IMR-90 (cell line): ENCODE measurements around the gene PLCB3. TPM values are rescaled to one million over a fixed set of nuclear protein-coding genes. Genes with fewer than 3 reads are reported as not detected.
A peak's percentile ranks its signal among the peaks of the same experiment; 100 is the strongest.

Experiments
- ATAC-seq: fragments of 200-7000 bp; cut with Tn5 transposase; 2 replicates; pipeline ENCODE4 v1.9.1; 2020; ENCODE audit warnings: low read depth, mild to moderate bottlenecking, moderate library complexity
- BruUV-seq: library from RNA; stranded (reverse); fragments of 400-500 nt; replicated peaks from 2 replicates; lab custom pipeline; 2021; lab: Mats Ljungman, UMichigan
- CTCF ChIA-PET: fragments of 300-600 bp; formaldehyde crosslinking; extraction: SDS; loops from one replicate; lab custom pipeline; 2021; ENCODE audit warnings: antibody characterized with exemption; lab: Yijun Ruan, JAX
- POLR2A ChIA-PET: fragments of 300-600 bp; sonication (Branson Sonifier 250); formaldehyde crosslinking; loops from one replicate; lab custom pipeline; 2022; ENCODE audit warnings: antibody characterized with exemption; ENCODE audit not compliant: unreplicated experiment; lab: Charles Lee
- DNase-seq: peaks from one replicate; pipeline ENCODE4 v3.0.0; 2013
- H2AFZ ChIP-seq: replicated peaks from 2 replicates; pipeline ENCODE3; 2013; ENCODE audit warnings: low read length, mild to moderate bottlenecking; ENCODE audit not compliant: poor library complexity
- H2AK5ac ChIP-seq: 2 replicates; pipeline ENCODE4 v1.6.1; 2013; ENCODE audit warnings: low read depth, low read length, inconsistent platforms
- H2AK9ac ChIP-seq: replicated peaks from 2 replicates; pipeline ENCODE3; 2013; ENCODE audit warnings: mild to moderate bottlenecking, low read depth, low read length, moderate library complexity; ENCODE audit not compliant: poor library complexity
- H2BK120ac ChIP-seq: 2 replicates; pipeline ENCODE4 v1.6.1; 2013; ENCODE audit warnings: low read depth, low read length, inconsistent platforms
- H2BK15ac ChIP-seq: 3 replicates; pipeline ENCODE4 v1.6.1; 2013; ENCODE audit warnings: low read depth, low read length, inconsistent platforms
- H2BK20ac ChIP-seq: 2 replicates; pipeline ENCODE4 v1.6.1; 2013; ENCODE audit warnings: low read depth, mild to moderate bottlenecking, inconsistent platforms, low read length, moderate library complexity
- H2BK5ac ChIP-seq: 2 replicates; pipeline ENCODE4 v1.6.1; 2013; ENCODE audit warnings: mild to moderate bottlenecking, low read depth, low read length, inconsistent platforms; ENCODE audit not compliant: poor library complexity, severe bottlenecking
- H3K14ac ChIP-seq: replicated peaks from 2 replicates; pipeline ENCODE4 v1.6.1; 2013; ENCODE audit warnings: low read depth, low read length, inconsistent platforms
- H3K18ac ChIP-seq: 2 replicates; pipeline ENCODE4 v1.6.1; 2013; ENCODE audit warnings: low read depth, low read length, control low read depth
- H3K23ac ChIP-seq: 2 replicates; pipeline ENCODE4 v1.6.1; 2013; ENCODE audit warnings: low read depth, low read length, inconsistent platforms
- H3K27ac ChIP-seq: 2 replicates; pipeline ENCODE4 v1.5.1; 2013; ENCODE audit warnings: mild to moderate bottlenecking, control low read depth, low read length; ENCODE audit not compliant: insufficient read depth
- H3K27me3 ChIP-seq: 2 replicates; pipeline ENCODE4 v1.6.1; 2013; ENCODE audit warnings: low read length; ENCODE audit not compliant: control insufficient read depth, insufficient read depth
- H3K36me3 ChIP-seq: 2 replicates; pipeline ENCODE4 v1.6.1; 2013; ENCODE audit warnings: low read length, mixed read lengths; ENCODE audit not compliant: control insufficient read depth, insufficient read depth
- H3K4ac ChIP-seq: 2 replicates; pipeline ENCODE4 v1.6.1; 2013; ENCODE audit warnings: low read depth, low read length, inconsistent platforms
- H3K4me1 ChIP-seq: 2 replicates; pipeline ENCODE4 v1.6.1; 2013; ENCODE audit warnings: low read length, mixed read lengths; ENCODE audit not compliant: control insufficient read depth, insufficient read depth
- H3K4me2 ChIP-seq: 2 replicates; pipeline ENCODE4 v1.6.1; 2013; ENCODE audit warnings: low read depth, mild to moderate bottlenecking, control low read depth, low read length, moderate library complexity
- H3K4me3 ChIP-seq: 2 replicates; pipeline ENCODE4 v1.5.1; 2013; ENCODE audit warnings: low read depth, mild to moderate bottlenecking, control low read depth, low read length, moderate library complexity; ENCODE audit not compliant: insufficient read depth
- H3K56ac ChIP-seq: 2 replicates; pipeline ENCODE4 v1.6.1; 2013; ENCODE audit warnings: low read length, inconsistent platforms; ENCODE audit not compliant: insufficient read depth; ENCODE audit errors: extremely low read depth
- H3K79me1 ChIP-seq, 2 experiments: 2 replicates each; pipeline ENCODE4 v1.6.1; 2013; ENCODE audit warnings: low read length in 2 of 2, inconsistent platforms in 1 of 2, low read depth in 1 of 2
- H3K9ac ChIP-seq: 2 replicates; pipeline ENCODE4 v1.6.1; 2013; ENCODE audit warnings: low read depth, low read length, control low read depth
- H3K9me1 ChIP-seq: 2 replicates; pipeline ENCODE4 v1.6.1; 2013; ENCODE audit warnings: low read length, inconsistent platforms; ENCODE audit not compliant: insufficient read depth
- H3K9me3 ChIP-seq: 2 replicates; pipeline ENCODE4 v1.6.1; 2013; ENCODE audit warnings: low read length; ENCODE audit not compliant: control insufficient read depth, insufficient read depth
- H4K20me1 ChIP-seq: 2 replicates; pipeline ENCODE4 v1.6.1; 2013; ENCODE audit warnings: low read length, inconsistent platforms; ENCODE audit not compliant: insufficient read depth
- H4K5ac ChIP-seq: 2 replicates; pipeline ENCODE4 v1.6.1; 2013; ENCODE audit warnings: mild to moderate bottlenecking, low read depth, low read length, control low read depth
- H4K8ac ChIP-seq, 2 experiments: 2 replicates each; pipeline ENCODE4 v1.6.1; 2013; ENCODE audit warnings: low read depth in 2 of 2, low read length in 2 of 2, control low read depth in 1 of 2, inconsistent platforms in 1 of 2
- H4K91ac ChIP-seq: 2 replicates; pipeline ENCODE4 v1.6.1; 2013; ENCODE audit warnings: low read depth, low read length, inconsistent platforms; ENCODE audit not compliant: insufficient read depth
- RAD21 ChIP-seq: IDR thresholded peaks from 2 replicates; pipeline ENCODE4 v1.6.1; 2012; ENCODE audit warnings: low read length, improper control_type of control experiment
- RFX5 ChIP-seq: IDR thresholded peaks from 2 replicates; pipeline ENCODE4 v1.8.0; 2012; ENCODE audit warnings: low read depth, mild to moderate bottlenecking, low read length, moderate library complexity
- WGBS, 2 experiments: methylation state at CpG; one replicate each; pipeline versions ENCODE4 v1.1.5 to v1.1.7; 2013; ENCODE audit warnings: missing lambda C conversion rate in 2 of 2; ENCODE audit not compliant: insufficient read length in 1 of 2; ENCODE audit errors: extremely low coverage in 2 of 2; 5-methylcytosine and 5-hydroxymethylcytosine counted together
- dilution Hi-C: fragments of 300-500 bp; cut with HindIII; formaldehyde crosslinking; loops from one replicate; pipeline ENCODE4 v1.14.3; 2018; ENCODE audit warnings: low sequenced_read_pairs; ENCODE audit not compliant: unreplicated experiment
- in situ Hi-C: fragments of 300-500 bp; cut with MboI; formaldehyde crosslinking; loops from 3 replicates; pipeline ENCODE4 v1.14.3; 2019; ENCODE audit warnings: low sequenced_read_pairs, inconsistent platforms, mixed read lengths
- intact Hi-C: fragments of 100-400 bp; cut with micrococcal nuclease; formaldehyde crosslinking; loops from 2 replicates; pipeline ENCODE4 v1.10.0; 2022
- polyA plus RNA-seq, 3 experiments: library from polyadenylated mRNA; depleted of rRNA; stranded (reverse); fragments of >200 nt; gene quantifications; 2 replicates each; pipeline ENCODE4 v1.2.3, GENCODE V29; 2012; ENCODE audit warnings: low replicate concordance in 1 of 3
- total RNA-seq: library from RNA; depleted of rRNA; stranded (reverse); fragments of >200 nt; gene quantifications from 2 replicates; pipeline ENCODE4 v1.2.3, GENCODE V29; 2012

The PLCB3 gene
- total and polyA plus RNA-seq, 2 of the 4 experiments (the other 2 are of a cell fraction): 23.9 to 24.9 TPM

DNA sequence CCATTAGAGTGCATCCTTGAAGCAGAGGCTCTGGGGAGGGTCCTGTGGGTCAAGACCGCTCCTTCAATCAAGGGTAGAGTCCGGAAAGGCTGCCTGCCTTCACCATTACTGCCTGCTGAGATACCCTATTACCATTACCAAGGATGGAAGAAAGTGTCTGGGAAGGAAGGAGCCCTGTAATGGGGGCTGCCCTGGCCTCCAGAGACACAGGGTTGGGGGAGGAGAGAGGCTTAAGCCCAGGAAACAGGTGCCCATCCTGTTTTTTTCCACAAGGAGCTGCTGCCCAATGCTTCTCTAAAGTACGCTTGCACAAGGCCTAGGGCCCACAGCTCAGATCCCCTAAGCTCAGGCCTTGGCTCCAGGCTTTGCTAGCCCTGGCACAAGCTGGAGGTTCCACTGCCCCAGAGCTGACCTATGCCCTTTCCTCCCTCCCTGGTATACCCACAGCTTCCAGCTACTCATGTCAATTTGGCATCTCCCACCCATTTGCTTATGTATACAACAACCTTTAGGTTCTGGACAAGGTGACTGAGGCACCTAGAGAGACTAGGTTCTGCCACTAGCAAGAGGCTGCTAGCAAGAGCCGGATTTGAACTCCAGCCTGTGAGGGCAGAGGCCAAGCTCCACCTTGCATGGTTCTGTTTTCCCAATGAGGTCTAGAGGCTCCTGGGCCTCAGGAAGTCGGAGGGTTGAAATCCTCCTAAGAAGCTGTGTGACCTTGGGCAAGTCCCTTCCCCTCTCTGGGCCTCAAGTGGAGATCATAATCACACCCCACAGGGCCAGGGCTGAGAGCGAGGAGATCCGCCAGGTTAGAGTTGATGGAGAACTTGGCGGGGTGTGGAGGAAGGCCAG is 1.5 kb upstream of the PLCB3 start:
- no peak for ATAC-seq
- peak overlapping the region; percentile 70 for H2AK9ac ChIP-seq
- H2BK15ac ChIP-seq: no peak overlapping the region
- no TSS peak for BruUV-seq
- intact Hi-C loops (no loop called here), in situ Hi-C loops (no loop called here), dilution Hi-C loops (no loop called here)
- no peaks in the 10 kb centered on the region for H3K9me1 ChIP-seq
- H3K56ac ChIP-seq: no peak overlapping the region
- H3K14ac ChIP-seq: 0 out of 2 replicates have a peak overlapping the region, but pooled peaks have one; percentile 30
- no peak overlapping the region for H3K4me2 ChIP-seq
- no peak overlapping the region for H4K8ac ChIP-seq
- peaks cover 13% of the 10 kb centered on the region for H3K4me1 ChIP-seq
- H2AK5ac ChIP-seq: 0 out of 2 replicates have a peak overlapping the region, but pooled peaks have one; percentile 31
- peak overlapping the region; percentile 54; the same call in 1 of the 2 replicates for H3K23ac ChIP-seq
- ChIA-PET POLR2A (interaction anchor here (0.9 kb wide), 1 partner anchor 19 kb away, joined by 3 read pairs; no protein-coding TSS in a partner anchor), CTCF (no interaction called here)
- 100% methylated on average over 2 of the region's 8 CpGs; no CpG with 5 or more reads in 1 of the 2 experiments for WGBS, 2 experiments
- no peak overlapping the region for H2AFZ ChIP-seq
- H4K5ac ChIP-seq: no peak overlapping the region
- H4K20me1 ChIP-seq: peaks cover 18% of the 10 kb centered on the region
- TF ChIP-seq RAD21: no peak
- TF ChIP-seq RFX5: no peak
- peaks cover 2% of the 10 kb centered on the region for H3K36me3 ChIP-seq
- H3K79me1 ChIP-seq: peaks cover 8 to 40% of the 10 kb centered on the region in 2 experiments
- no peak overlapping the region for H4K91ac ChIP-seq
- no peak overlapping the region for H3K9ac ChIP-seq
- H2BK5ac ChIP-seq: no peak overlapping the region
- no peak overlapping the region for H3K18ac ChIP-seq
- no peak overlapping the region for H3K4ac ChIP-seq
- no peak overlapping the region for H3K4me3 ChIP-seq
- H3K27ac ChIP-seq: no peak overlapping the region
- no peak for DNase-seq
- no peaks in the 10 kb centered on the region for H3K9me3 ChIP-seq
- no peak overlapping the region for H2BK20ac ChIP-seq
- no peaks in the 10 kb centered on the region for H3K27me3 ChIP-seq
- no peak overlapping the region for H2BK120ac ChIP-seq
